Stimulated activated naive CD8-positive, alpha-beta T cell treated with anti-CD3 and anti-CD28 coated beads, Interleukin-15, amount 100 ng/mL, for 72 hours (primary cell): ENCODE measurements around the gene FBRSL1.
"Not testable (repeated sequence)": the region's sequence is repeated elsewhere in the genome, so short reads cannot be mapped to it uniquely, and the experiment has no call there.

Experiments
- ATAC-seq: fragments of 150-1000 bp; cut with Tn5 transposase; 2 replicates; pipeline ENCODE4 v1.10.0; 2021; ENCODE audit warnings: mild to moderate bottlenecking, moderate library complexity
- DNase-seq, 2 donors: peaks; one replicate each; pipeline ENCODE4 v3.0.0; 2021 to 2022
- H3K27ac Mint-ChIP-seq, 2 donors: one replicate each; pipeline ENCODE4 v1.8.0; 2022; ENCODE audit warnings: mild to moderate bottlenecking in 2 of 2, mixed read lengths in 2 of 2, moderate library complexity in 2 of 2
- H3K27me3 Mint-ChIP-seq: one replicate; pipeline ENCODE4 v1.8.0; 2022; ENCODE audit warnings: mixed read lengths
- H3K4me1 Mint-ChIP-seq: one replicate; pipeline ENCODE4 v1.8.0; 2022; ENCODE audit warnings: mild to moderate bottlenecking, mixed read lengths
- H3K4me3 Mint-ChIP-seq, 2 donors: one replicate each; pipeline ENCODE4 v1.8.0; 2022; ENCODE audit warnings: mild to moderate bottlenecking in 2 of 2, mixed read lengths in 2 of 2, moderate library complexity in 1 of 2
- H3K9me3 Mint-ChIP-seq, 2 donors: one replicate each; pipeline ENCODE4 v1.8.0; 2022; ENCODE audit warnings: mixed read lengths in 2 of 2

The FBRSL1 gene

DNA sequence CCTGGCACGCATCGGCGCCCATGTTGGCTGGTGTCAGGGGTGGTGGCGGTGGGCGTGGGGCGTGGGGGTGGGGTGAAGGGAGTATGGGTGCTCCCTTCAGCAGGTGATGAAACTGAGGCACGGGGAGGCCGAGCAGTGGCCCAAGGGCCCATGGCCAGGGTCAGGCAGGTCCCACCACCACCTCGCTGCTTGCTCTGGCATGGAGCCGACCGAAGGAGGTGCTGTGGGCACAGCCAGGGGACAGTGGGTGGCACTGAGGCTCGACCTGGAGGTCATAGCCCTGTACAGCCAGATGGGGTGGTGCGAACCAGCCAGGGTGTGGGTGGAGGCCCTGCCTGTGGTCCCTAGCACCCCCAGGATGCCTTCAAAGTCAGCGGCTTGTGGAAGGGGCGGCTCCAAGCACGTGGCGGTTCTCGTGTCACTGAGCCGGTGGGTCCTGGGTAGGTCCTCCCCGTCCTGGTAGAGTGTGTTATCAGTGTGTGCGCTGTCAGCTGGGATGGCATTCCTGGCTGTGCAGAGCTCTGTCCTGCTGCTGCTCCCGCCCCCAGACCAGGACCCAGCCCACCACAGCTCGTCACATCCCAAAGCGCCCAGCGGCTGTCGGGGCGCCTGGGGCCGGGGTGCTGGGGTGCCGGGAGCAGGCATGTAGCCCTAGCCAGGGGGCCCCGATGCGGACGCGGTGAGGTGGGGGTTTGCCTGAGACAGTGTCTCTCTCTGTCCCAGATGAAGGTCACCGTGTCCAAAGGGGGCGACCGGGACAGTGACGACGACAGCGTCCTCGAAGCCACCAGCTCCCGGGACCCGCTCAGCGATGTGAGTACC lies 35.3 kb downstream of the FBRSL1 start:
- Mint-ChIP-seq H3K27ac (no peak overlapping the region), H3K27me3 (no peaks in the 10 kb centered on the region), H3K9me3 (no peaks in the 10 kb centered on the region), H3K4me3 (no peak overlapping the region), H3K4me1 (peaks cover 28% of the 10 kb centered on the region)
- ATAC-seq (no peak), DNase-seq (no peak)

DNA sequence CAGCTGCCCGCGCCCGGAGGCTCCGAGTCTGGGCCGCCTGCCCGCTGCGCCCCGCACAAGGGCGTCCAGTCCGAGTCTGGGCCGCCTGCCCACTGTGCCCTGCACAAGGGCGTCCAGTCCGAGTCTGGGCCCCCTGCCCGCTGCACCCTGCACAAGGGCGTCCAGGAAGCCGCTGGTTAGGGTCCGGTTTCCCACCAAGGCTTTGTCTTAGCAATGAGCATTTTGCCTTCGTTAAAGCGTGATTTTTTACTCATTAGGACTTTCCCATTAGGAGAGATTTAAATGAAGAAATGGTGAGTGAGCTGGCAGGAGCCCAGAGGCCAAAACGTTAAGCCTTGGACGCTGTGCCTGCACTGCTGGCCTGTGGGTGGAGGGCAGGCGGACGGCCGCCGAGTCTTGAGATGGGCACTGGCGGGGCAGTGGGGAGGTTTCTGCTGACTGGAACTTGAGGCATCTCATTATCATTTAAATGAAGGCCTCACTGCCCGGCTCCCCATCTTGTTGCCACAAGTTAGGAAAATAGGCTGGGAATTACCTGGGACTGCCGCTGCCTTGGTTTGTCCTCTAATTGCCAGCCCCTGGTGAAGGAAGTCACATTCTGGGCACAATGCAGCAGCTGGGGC lies 36.0 kb downstream of the FBRSL1 start:
- Mint-ChIP-seq H3K27me3 (no peaks in the 10 kb centered on the region), H3K9me3 (no peaks in the 10 kb centered on the region), H3K27ac (peak overlapping the region in 1 of 2 donors; percentile 27), H3K4me1 (peaks cover 21% of the 10 kb centered on the region), H3K4me3 (no peak overlapping the region)
- no peak for DNase-seq
- no peak for ATAC-seq

DNA sequence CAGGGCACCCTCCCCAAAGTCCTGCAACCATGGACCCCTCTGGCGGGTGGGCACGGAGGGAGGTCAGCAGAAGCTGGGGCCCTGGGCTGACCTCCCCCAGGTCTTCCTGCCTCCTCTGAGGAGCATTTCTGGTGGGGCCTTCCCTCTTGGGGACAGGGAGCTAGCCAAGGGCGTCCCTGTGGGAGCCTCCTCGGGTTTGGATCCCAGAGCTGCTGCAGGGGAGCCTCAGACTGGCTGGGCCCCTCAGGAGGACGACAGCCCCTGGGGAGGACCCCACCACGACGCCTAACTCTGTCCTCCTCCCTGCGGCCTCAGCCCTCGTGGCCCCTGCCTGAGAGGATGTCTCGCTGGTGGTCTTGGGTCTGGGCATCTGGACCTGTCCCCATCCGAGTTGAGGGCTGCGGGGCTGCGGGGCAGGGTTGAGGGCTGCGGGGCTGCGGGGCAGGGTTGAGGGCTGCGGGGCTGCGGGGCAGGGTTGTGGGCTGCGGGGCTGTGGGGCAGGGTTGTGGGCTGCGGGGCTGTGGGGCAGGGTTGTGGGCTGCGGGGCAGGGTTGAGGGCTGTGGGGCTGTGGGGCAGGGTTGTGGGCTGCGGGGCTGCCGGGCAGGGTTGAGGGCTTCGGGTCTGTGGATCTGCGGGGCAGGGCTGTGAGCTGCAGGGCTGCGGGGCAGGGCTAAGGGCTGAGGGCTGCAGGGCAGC lies 37.4 kb downstream of the FBRSL1 start:
- no peak overlapping the region for H3K4me3 Mint-ChIP-seq
- peaks cover 10% of the 10 kb centered on the region for H3K4me1 Mint-ChIP-seq
- no peaks in the 10 kb centered on the region for H3K27me3 Mint-ChIP-seq
- ATAC-seq, result no peak
- H3K27ac Mint-ChIP-seq, result no peak overlapping the region
- no peak for DNase-seq
- H3K9me3 Mint-ChIP-seq, result no peaks in the 10 kb centered on the region

DNA sequence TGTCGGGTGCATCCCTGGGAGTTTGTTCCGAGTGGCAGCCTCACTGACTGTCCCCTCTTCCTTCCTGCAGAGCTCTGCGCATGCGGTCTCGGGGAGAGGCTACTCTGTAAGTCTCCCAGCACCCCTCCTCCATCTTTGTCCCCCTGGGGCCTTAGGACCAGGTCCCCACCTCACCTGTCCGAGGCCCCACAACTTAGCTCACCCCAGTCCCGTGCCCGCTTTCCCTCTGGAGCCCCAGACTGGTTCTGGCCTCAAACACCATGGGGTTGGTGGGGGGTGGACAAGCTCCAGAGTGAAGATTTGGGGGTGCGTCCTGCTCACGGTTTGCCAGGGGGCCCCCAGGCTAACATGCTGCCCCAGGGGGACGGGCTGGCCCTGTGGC lies 37.9 kb downstream of the FBRSL1 start:
- no peak for DNase-seq
- H3K4me3 Mint-ChIP-seq, result no peak overlapping the region
- no peak overlapping the region for H3K27ac Mint-ChIP-seq
- H3K27me3 Mint-ChIP-seq, result no peaks in the 10 kb centered on the region
- H3K9me3 Mint-ChIP-seq, result no peaks in the 10 kb centered on the region
- no peak for ATAC-seq
- H3K4me1 Mint-ChIP-seq, result peaks cover 10% of the 10 kb centered on the region

DNA sequence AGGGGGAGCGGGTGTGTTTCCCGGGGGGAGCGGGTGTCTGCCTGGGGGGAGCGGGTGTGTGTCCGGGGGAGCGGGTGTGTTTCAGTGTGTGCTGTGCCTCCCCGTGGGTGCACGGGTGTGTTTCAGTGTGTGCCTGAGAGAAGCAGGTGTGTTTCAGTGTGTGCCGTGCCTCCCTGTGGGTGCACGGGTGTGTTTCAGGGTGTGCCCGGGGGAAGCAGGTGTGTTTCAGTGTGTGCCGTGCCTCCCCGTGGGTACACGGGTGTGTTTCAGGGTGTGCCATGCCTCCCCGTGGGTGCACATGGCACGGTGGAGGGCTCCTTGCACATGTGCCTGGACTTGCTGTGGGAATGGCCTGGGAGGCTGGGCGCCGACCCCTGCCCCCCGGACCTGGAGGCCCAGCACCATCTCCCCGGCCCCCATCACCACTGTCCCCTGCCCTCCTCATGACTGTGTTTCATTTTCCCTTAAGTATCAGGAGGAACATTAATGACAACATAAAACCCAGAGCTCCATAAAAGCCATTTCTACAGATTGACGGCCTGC lies 38.7 kb downstream of the FBRSL1 start:
- H3K4me1 Mint-ChIP-seq, result peaks cover 3% of the 10 kb centered on the region
- H3K27me3 Mint-ChIP-seq, result no peaks in the 10 kb centered on the region
- no peak for DNase-seq
- peak; percentile 32 for ATAC-seq
- no peak overlapping the region for H3K27ac Mint-ChIP-seq
- H3K9me3 Mint-ChIP-seq, result no peaks in the 10 kb centered on the region
- no peak overlapping the region for H3K4me3 Mint-ChIP-seq

DNA sequence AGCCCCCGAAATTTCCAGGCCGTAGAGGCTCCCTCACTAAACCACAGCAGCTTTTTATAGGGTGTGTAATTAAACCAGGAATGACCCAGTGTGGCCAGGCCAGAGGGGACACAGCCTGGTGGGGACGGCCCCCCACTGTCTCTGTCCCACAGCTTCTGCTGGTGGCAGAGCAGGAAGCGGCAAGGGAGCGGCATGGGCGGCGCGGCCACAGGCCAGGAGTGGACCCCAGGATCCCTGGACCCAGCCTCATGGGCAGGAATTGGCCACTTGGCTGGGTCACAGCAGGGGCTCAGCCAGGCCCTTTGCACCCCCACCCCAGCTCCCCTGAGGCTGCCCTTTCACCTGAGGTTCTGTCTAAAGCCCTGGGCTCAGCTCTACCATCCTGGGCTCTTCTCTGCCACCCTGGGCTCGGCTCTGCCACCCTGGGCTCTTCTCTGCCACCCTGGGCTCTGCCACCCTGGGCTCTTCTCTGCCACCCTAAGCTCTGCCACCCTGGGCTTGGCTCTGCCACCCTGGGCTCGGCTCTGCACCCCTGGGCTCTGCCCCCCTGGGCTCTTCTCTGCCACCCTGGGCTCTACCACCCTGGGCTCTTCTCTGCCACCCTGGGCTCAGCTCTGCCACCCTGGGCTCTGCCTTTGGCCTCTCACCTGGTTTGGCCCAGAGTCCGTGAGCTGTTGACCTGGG lies 39.3 kb downstream of the FBRSL1 start:
- Mint-ChIP-seq H3K27me3 (no peaks in the 10 kb centered on the region), H3K27ac (no peak overlapping the region), H3K4me3 (no peak overlapping the region), H3K4me1 (no peaks in the 10 kb centered on the region), H3K9me3 (no peaks in the 10 kb centered on the region)
- DNase-seq, result no peak
- no peak for ATAC-seq

DNA sequence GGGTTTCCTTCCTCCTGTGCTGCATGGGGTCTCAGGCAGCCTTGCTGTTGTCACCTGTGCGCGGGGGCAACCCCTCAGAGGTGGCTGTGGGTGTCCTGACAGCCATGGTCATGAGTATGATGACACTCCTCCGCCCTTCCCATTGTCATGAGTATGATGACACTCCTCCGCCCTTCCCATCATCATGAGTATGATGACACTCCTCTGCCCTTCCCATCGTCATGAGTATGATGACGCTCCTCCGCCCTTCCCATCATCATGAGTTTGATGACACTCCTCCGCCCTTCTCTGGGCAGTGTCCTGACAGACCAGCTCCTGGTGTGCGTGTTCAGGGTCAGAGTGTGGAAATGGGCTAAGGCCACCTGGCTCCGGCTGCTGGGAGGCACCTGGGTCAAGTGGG lies 40.0 kb downstream of the FBRSL1 start:
- H3K27me3 Mint-ChIP-seq, result no peaks in the 10 kb centered on the region
- H3K4me1 Mint-ChIP-seq, result no peaks in the 10 kb centered on the region
- peaks cover 0 to under 1% of the 10 kb centered on the region in 2 donors for H3K9me3 Mint-ChIP-seq
- H3K4me3 Mint-ChIP-seq, result no peak overlapping the region
- ATAC-seq (no peak), DNase-seq (no peak)
- H3K27ac Mint-ChIP-seq, result peak overlapping the region in 1 of 2 donors; percentile 2

DNA sequence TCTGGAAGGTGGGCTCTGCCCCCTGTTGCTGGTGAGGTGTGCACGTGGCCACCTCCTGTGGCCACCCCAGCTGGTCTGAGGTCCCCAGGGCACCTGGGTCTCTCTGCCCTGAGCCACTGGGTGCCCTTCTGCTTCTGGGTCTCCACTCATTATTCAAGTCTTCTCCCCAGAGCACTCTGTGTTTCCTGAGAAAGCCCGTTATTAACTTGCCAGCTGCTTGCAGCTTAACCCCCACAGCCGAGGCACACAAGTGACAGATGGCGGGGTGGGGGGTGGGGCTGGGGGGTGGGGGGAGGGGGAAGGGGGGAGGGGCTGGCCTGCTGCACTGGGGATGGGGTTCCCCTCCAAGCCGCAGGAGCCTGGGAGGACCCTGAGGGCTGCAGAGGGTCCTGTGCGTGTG lies 40.5 kb downstream of the FBRSL1 start:
- Mint-ChIP-seq H3K27ac (no peak overlapping the region), H3K4me3 (no peak overlapping the region), H3K27me3 (no peaks in the 10 kb centered on the region), H3K9me3 (peaks cover 5 to 6% of the 10 kb centered on the region in 2 donors), H3K4me1 (no peaks in the 10 kb centered on the region)
- ATAC-seq (no peak), DNase-seq (no peak)

DNA sequence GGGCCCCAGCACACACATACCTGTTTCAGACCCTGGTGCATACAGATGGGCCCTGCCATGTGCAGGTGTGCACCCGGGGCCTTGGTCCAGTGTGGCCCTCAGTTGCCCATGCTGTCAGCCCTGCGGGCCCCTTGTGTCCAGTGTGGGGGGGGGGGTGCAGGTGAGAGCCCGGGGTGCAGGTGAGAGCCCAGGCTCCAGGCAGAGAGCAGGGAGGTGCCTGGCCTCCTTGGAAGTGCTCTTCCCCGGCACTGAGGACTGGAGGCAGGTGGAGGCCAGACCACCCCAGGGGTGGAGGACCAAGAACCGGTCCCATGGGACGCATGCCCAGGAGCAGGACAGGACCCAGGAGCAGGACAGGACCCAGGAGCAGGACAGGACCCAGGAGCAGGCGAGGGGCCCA lies 40.9 kb downstream of the FBRSL1 start:
- ATAC-seq, result no peak
- Mint-ChIP-seq H3K27me3 (no peaks in the 10 kb centered on the region), H3K27ac (no peak overlapping the region), H3K4me3 (no peak overlapping the region), H3K4me1 (no peaks in the 10 kb centered on the region), H3K9me3 (peaks cover 7 to 10% of the 10 kb centered on the region in 2 donors)
- no peak for DNase-seq

DNA sequence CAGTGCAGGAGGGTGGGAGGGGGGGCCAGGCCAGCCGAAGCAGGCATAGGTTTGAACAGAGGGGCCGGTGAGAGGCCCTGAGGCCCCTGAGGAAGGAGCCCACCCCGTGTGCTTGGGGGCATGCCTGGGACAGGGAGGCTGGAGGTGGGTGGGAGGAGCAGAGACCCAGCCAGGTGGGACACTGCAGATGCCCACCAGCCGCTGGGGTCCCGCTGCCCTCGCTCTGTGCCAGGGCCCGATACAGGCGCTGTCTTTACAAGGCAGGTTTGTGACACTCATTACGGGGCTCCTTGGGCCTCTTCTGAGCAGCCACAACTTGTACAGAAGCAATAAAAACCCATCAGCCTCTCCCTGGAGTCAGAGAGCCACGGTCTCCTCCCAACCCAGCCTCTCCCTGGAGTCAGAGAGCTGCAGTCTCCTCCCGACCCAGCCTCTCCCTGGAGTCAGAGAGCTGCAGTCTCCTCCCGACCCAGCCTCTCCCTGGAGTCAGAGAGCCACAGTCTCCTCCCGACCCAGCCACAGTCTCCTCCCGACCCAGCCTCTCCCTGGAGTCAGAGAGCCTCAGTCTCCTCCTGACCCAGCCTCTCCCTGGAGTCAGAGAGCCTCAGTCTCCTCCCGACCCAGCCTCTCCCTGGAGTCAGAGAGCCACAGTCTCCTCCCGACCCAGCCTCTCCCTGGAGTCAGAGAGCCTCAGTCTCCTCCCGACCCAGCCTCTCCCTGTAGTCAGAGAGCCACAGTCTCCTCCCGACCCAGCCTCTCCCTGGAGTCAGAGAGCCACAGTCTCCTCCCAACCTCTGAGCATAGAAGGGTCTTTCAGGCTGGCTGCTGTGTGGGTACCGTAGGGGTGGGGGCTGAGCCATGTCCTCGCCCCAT lies 43.0 kb downstream of the FBRSL1 start:
- H3K4me1 Mint-ChIP-seq, ATAC-seq, H3K27ac Mint-ChIP-seq, DNase-seq, H3K4me3 Mint-ChIP-seq, H3K27me3 Mint-ChIP-seq: not testable (repeated sequence)
- H3K9me3 Mint-ChIP-seq, result peaks cover 14 to 20% of the 10 kb centered on the region in 2 donors

DNA sequence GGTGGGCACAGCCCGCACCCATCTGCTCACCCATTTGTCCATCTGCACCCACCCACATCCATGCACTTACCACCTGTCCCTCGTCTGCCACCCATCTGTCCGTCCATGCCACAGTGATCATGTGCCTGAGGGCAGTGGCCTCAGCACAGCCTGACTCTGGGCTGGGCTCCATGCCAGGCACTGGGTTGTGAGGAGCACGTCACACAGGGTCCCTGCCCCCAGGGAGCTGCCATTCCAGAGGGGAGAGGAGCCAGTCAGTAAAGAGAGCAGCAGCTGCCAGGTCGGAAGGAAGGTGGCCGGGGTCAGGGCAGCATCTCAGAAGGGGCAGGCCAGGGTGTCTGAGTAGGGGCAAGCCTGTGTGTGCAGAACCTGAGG lies 43.6 kb downstream of the FBRSL1 start:
- Mint-ChIP-seq H3K4me3 (no peak overlapping the region), H3K4me1 (peaks cover 6% of the 10 kb centered on the region), H3K27ac (peak overlapping the region in 1 of 2 donors; percentile 37), H3K27me3 (no peaks in the 10 kb centered on the region), H3K9me3 (peaks cover 14 to 20% of the 10 kb centered on the region in 2 donors)
- DNase-seq, result no peak
- peak; percentile 6 for ATAC-seq

DNA sequence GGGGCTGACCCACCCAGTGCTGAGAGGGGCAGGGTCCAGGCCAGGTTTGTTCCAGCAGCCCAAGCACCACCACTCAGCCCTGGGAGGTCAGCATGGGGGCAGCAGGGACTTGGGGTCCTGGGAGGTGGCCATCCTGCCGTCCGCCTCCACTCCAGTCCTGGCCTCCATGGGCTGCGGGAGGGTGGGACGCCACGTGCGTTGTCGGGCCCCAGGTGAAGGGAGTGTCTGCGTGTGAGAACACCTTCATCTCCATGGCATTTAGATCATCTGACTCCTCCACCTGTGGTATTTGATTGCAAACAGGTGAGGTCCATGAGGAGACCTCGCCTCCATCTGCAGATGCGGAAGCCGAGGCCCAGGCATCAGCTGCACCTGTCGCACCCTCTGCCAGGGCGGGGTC lies 44.1 kb downstream of the FBRSL1 start:
- H3K9me3 Mint-ChIP-seq, result peaks cover 14 to 20% of the 10 kb centered on the region in 2 donors
- peaks cover 6% of the 10 kb centered on the region for H3K4me1 Mint-ChIP-seq
- no peak overlapping the region for H3K4me3 Mint-ChIP-seq
- no peak for DNase-seq
- ATAC-seq, result peak; percentile 4
- H3K27ac Mint-ChIP-seq, result no peak overlapping the region
- H3K27me3 Mint-ChIP-seq, result no peaks in the 10 kb centered on the region

DNA sequence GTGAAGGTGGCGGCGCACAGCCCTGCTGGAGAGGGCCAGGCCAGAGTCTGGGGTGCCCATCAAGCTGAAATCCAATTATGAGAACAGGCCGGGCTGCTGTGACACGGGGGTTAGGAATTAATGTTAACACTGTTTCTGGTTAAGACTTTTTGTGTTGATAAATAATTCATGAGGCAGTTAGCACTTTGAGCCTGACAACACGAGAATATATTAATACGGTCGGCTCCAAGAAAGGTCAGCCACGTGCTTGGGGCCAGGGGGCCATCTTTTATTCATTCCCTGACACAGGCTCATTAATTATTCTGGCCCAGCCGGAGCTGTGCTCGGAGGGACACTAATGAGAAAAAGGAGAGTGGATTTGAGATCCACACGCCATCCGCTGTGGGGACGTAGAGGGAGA lies 45.1 kb downstream of the FBRSL1 start:
- Mint-ChIP-seq H3K9me3 (peaks cover 14 to 20% of the 10 kb centered on the region in 2 donors), H3K4me3 (no peak overlapping the region), H3K27me3 (no peaks in the 10 kb centered on the region), H3K4me1 (peaks cover 6% of the 10 kb centered on the region), H3K27ac (peak overlapping the region in 1 of 2 donors; percentile 79)
- ATAC-seq (no peak), DNase-seq (no peak)

DNA sequence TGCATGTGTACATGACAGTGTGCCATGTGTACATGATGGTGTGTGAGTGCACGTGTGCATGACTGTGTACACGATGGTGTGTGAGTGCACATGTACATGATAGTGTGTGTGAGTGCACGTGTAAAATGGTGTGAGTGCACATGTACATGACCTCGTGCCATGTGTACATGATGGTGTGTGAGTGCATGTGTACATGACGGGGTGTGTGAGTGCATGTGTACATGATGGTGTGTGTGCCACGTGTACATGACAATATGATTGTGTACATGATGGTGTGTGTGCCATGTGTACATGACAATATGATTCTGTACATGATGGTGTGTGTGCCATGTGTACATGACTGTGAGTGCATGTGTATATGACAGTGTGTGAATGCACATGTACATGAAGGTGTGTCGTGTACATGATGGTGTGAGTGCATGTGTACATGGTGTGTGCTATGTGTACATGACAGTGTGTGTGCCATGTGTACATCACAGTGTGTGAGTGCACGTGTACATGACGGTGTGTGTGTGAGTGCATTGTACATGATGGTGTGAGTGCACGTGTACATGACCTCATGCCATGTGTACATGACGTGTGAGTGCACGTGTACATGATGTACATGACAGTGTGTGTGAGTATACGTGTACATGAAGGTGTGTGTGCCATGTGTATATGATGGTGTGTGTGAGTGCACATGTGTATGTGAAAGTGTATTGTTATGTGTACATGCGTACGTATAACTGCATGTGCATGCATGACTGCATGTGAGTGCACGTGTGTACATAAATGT lies 46.3 kb downstream of the FBRSL1 start:
- ATAC-seq, result no peak
- DNase-seq, result no peak
- Mint-ChIP-seq H3K4me3 (no peak overlapping the region), H3K27me3 (no peaks in the 10 kb centered on the region), H3K4me1 (peaks cover 6% of the 10 kb centered on the region), H3K27ac (no peak overlapping the region), H3K9me3 (peaks cover 14 to 20% of the 10 kb centered on the region in 2 donors)
